Stomach (tissue), 4 donors: Measurements from ENCODE around the gene PRKG1.

ENCODE experiments used
- EP300 ChIP-seq: sonication (generic); formaldehyde crosslinking; IDR thresholded peaks from one replicate; pipeline ENCODE4 v1.6.1; 2017; ENCODE audit warnings: antibody characterized with exemption
- POLR2AphosphoS5 ChIP-seq, 3 donors: sonication (generic); formaldehyde crosslinking; IDR thresholded peaks; one replicate each; pipeline ENCODE4 v1.6.1; 2016; ENCODE audit warnings: antibody characterized with exemption in 3 of 3

- TF ChIP-seq EP300 (no peak), POLR2AphosphoS5 (IDR thresholded peaks at IDR 0.05) (no peak)
Measured at GRCh38 chr10:52258799-52259425, 1184.6 kb downstream of the PRKG1 start.
